GM19023 (cell line): ENCODE results near the gene S100A7.

Experiments used
- ATAC-seq: cut with Tn5 transposase; IDR thresholded peaks from one replicate; pipeline ENCODE4 v1.9.1; 2021; ENCODE audit warnings: mild to moderate bottlenecking, moderate library complexity; ENCODE audit not compliant: unreplicated experiment

S100A7 gene

DNA sequence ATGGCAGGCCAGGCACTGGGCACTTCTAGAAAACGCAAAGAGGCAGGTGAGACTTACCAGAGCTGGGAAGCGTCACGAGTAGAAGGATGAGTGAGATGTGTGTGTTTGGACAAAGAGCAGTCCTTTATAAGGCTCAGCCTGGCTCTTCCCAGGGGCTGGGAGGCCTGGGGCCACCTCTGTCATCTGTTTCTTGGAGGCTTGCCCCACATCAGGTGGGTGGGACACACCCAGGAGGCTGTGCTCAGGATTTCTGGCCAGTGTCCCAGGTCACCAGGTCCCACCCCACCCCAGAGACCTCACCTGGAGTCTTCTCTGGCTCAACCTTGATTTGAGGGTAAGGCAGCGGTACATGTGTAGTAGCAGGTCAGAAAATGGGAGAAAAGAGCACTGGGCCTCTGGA, at the start of gene S100A7:
TSS of gene S100A7 (minus strand) at position 101 of the 400 bp plus-strand sequence. CDS start 1,638 bp downstream, outside the sequence.
- ATAC-seq, result no peak

DNA sequence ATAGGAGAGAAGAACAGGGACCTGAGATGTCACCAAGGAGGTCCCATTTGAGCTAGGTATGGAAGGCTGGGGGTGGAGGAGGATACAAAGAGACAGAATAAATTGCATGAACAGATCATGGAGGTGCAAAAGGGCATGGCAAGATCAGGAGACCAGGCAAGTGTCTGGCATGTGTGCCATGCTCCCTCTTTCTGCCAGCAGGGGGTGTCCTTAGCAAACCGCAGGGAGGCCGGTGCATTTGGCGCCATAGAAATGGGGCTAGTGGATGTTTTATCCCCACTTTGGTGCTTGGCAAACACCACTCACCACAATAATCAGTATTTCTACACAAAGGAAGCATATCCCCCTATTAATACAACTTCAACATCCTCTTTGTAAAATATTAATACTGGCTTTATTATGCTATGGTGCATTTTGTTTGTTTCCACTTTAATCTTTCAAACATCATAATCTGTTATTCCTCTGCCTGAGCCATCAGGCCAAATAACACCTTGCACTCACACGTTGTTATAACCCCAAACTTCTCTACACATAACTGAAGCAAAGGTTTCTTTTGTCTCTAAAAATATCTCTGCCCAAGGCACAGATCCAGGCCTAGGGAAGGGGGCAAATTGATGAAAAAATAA, 49.4 kb upstream of the S100A7 start:
- ATAC-seq, result no peak

DNA sequence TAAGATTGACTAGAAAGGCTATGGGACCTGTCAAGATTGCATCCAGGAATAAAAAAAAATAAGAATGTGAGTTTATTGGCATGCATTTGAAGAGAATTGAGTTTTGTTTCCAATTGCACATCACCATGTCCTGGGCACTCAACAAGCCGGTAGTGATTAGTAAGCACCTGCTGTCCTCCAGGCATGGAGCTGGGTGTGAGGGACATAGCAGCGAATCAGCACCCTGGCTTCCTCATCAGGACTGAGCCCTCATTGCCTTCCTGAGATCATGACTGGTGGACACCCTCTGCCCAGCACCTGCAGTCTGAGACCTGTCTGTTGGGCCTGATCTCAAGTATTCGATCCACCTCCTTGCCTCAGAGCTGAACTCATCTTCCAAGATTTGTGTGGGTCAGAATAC, 48.6 kb upstream of the S100A7 start:
- no peak for ATAC-seq

DNA sequence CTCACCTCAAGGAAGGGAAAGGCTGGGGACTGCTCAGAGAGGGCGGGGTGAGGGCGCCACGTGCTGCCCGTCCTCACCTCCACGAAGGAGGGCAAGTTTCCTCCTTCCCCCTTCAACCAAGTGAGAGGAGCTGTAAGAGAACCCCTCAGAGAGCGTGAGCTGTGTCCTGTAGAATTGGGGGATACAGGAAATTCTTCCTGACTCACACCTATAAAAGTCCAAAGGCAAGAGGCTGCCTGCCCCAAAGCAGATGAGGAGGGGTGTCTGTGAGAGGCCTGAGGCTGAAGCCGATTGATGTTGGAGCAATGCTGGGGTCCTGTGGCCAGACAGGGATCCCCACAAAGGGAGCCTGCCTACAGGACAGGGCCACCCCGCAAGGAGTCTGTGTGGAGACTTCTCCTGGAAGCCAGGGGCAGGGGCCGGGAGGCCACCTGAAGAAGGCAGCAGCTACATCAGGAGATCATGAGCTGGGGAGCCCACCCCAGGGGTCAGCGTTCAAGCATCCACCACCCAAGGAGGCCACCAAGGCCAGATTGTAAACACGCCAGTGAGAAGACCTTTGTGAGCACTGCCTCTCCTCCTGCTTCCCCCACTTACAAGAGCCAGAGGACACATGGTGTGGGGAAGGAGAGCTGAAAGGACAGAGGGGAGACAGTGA, 47.6 kb upstream of the S100A7 start:
- no peak for ATAC-seq

DNA sequence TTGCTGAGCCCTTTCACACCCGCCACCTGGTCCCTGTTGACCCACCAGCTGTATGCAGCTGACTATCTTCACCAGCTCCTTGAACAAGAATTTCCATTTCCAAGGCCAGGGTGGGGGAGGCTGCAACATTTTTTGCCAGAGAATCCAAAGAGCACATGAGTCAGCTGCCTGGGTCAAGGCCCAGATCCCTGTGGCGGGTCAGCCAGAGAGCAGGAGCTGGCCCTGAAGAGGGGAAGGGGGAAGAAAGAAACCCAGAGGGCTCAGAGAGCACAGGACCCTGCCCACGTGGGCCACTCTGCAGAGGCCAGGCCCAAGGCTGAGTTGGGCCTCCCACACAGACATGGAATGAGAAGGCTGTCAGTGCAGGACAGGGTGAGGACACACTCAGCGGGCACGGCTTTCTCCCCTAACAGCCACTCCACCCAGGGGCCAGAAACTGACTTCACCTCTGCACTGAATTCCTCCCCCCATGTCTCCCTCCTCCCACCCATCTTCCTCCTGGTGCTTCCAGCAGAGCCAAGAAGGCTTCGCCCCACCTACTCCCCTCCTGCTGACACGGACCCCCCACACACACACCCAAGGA, 46.5 kb upstream of the S100A7 start:
- no peak for ATAC-seq

DNA sequence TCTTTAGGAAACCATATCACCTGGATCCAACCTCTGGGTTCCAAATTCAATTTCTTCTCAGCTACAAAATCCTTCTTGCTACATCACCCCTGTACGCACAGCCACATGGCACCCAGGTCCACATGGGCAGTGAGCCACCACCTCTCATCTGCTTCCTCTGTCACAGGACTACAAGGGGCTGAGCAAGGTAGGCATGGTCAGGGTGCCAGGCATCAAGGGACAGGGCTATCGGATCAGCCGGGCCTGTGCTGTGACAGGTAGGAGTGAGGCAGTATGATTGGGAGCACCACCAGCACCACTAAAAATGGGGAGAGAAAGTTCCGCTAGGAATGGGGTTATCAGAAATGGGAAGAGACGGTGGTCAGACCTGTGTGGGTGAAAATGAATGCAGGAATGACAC, 45.9 kb upstream of the S100A7 start:
- ATAC-seq, result no peak

DNA sequence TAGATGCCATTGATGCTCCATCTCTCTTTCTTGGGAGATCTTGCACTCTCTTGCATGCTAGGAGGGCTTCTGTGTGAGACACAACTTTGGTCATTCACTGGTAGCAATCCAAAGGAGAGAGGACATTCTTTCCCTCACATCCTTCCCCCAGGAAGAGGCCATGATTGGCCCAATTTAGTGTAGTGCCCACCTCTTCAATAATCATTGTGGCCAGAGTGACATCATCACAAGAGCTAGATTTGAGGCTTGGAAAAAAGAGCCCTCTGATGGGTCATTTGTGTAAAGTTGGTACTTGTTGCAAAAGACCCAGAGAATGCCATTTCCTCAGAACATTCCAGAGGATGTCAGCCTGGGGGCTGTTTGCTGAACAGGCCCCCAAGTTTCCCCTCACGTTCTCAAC, 45.1 kb upstream of the S100A7 start:
- ATAC-seq, result no peak

DNA sequence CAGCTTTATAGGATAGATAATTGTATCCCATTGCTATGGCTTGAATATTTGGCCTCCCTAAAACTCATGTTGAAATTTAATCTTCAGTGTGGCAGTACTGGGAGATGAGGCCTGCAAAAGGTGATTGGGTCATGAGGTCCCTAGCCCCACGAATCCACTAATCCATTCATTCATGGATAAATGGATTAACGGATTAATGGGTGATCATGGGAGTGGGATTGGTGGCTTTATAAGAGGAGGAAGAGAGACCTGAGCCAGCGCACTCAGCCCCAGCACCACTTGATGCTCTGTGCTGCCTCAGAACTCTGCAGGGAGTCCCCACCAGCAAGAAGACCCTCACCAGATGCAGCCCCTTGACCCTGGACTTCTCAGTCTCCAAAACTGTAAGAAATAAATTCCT, 43.3 kb upstream of the S100A7 start:
- ATAC-seq, result no peak

DNA sequence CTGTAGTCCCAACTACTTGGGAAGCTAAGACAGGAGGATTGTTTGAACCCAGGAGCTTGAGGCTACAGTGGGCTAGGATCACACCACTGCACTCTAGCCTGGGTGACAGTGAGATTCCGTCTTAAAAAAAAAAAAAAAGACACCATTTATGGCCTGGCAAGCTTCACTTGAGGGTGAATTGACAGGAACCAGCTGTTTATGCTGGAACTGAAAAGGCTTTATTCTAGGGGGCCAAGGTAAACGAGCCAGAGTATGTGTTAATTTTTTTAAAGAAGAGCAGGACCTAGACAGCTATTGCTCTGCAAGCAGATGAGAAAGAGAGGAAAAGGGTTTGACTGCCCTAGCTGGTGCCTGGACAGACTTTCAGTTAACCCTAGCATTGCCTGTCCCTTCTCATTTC, 38.3 kb upstream of the S100A7 start:
- no peak for ATAC-seq

DNA sequence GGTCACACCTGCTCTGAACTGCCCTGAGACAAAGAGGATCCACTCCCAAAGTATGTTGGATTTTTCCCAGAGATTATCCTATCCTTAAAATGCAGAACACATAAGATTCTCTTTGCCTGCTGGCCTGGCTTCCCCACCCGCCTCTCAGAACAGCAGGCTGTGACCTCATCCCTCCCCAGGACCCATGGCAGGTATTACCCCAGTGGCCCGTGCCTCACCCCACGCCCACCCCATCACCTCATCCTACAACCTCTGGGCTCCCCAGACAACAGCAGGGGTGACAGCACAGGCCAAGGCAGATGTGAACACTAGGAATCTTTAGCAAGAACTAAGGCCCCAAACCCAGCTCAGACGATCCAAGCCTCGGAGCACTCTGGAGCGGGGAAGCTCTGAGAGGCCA, 35.1 kb upstream of the S100A7 start:
- ATAC-seq, result no peak

DNA sequence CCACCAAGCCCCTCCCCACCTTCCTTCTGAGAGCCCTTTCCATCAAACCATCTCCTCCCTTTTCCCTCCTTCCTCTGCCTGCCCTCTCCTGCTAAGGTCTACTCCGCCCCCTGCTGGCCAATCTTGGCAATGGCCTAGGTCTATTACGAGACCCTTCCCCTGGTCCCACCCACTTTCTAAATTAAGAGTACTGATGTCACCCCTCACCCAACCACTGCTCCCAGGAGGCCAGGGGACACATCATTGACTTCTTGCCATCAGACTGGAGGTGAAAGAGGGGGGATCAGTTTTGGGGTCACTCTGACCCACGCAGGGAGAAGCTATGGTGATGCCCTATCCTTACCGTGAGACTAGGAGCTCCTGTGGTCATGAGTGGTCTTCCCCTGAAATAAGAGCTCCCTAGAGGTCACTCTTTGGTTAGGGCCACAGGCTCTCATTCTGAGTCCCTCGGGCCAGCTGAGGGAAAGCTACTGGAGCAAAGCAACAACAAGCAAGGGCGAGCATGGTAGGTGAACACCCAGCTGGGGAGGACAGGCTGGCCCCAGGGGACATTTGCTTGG, 34.6 kb upstream of the S100A7 start:
- ATAC-seq, result no peak

DNA sequence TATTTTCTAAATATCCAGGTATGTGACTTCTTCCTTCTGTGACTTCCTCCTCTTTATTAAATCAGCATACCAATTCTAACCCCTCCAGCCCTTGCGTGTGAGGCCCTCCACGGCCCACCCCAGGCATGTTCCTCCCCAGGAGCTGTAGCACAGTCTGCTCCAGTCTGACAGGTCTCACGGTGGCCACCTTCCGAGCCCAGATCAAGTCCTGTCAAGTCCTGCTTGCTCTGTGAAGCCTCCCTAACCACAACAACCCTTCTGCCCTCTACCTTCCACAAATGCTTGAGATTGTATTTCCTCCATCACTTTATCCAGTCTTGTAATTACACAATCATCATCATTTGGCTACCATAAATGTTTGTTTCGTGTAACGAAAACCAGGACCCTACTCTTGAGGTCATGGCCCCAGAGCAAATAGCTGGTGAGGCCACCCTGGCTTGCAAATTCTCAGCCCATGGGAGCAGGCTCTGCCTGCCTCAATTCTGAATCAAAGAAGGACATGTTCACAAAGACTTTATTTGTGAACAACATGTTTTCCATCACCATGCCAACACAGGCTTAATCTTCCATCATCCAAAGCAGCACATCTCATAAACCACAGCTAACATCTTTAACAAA, 33.0 kb upstream of the S100A7 start:
- no peak for ATAC-seq

DNA sequence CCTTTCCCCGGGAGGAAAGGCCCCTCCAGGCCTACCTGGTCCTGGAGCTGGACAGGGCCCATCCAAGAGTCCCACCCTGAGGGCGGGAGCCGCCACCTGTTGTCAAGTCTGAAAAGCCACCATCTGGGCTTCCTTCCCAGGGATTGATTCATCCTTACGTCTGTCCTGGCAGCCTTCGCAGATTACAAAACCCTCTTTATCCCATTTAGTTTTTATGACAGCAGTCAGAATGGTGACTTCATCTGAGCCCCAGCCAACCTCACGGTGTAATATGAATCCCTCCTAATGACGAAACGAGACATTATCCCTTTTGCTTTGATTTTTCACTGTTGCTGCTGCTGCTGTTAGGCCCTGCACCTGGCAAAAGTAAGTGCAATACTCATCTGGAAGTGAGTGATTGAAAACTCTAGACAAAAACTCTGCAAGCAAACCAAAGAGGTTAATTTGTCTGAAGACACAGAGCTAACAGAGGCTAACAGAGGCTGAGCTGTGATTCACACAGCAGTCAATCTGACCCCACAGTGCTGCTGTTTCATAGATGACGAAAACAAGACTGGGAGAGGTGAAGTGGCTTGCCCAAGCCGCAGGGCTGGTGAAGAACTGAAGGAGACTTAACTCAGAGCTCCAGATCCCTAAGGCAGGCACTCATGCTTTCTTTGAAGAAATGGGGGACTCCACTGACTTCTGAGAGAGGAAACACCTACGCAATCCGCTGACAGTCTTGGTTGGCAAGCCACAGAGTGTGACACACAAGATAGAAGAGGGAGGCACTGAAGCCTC, 30.0 kb upstream of the S100A7 start:
- no peak for ATAC-seq

DNA sequence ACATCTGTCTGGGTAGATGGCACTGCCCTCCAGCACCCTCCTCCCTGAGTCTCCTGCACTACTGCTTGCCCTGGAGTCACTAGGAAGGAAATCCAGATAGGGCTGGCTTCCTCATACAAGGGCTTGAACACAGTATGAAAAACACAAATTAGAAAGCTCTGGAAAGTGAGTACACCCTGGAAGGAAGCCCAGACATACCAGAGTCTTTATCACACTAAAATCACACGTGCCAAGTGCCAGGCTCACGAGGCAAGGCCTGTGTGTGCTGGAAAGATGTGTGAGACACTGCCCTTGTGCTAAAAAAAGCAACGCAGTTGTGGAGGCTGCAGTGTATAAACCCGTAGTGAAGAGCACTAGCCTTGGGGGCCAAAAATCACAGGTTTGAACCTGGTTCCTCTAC, 28.3 kb upstream of the S100A7 start:
- ATAC-seq, result no peak

DNA sequence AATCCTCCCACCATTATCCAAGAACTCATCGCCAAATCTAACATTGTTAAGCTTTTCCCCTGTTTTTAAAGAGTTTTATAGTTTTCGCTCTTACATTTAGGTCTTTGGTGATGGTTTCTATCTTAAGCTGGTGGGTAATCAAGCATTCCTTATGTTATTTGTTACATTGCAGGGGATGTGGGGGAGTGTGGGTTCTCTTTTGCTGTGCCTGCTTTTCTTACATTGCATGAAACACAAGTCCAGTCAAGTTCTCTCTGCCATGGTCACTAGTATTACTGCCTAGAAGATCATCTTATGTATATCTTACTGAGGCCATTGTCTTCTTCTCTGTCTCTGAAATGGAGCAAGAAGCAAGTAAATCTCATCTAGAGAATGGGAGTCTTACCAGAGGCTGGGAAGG, 27.3 kb upstream of the S100A7 start:
- no peak for ATAC-seq

DNA sequence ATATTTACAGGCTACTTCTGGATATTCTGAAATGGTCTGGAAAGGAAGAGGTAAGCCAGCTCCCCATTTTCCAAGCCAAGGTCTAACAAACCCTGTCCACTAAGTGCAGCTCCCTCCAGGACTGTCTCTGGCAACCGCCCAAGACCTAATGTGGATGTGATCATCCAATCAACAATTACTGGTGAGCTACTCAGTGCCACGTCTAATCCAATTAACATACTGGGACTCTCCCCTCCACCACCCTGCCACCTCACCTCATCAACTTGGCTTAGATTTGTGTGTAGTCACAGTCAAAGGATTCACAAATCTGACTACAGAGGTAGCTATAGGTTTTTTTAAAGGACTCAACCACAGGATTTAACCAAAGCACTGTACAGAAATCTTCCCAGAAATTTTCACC, 25.4 kb upstream of the S100A7 start:
- ATAC-seq, result no peak

DNA sequence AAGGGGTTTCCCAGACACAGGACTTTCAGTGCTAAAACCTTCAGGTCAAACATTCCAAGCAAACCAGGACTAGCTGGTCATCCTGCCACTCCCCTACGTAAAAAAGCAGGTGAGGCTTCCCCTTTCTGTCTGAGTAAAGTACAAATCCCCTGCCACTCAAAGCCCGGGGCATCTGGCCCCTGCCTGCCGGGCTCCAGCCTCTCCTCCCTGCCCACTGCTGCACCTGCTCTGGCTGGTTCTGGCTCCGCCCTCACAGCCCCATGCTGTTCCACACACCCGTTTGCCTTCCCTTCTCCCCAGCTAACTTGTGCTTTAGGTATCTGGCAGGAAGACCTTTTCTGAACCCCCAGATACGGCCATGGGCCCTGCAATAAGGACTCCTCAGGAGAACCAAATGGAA, 23.3 kb upstream of the S100A7 start:
- no peak for ATAC-seq

DNA sequence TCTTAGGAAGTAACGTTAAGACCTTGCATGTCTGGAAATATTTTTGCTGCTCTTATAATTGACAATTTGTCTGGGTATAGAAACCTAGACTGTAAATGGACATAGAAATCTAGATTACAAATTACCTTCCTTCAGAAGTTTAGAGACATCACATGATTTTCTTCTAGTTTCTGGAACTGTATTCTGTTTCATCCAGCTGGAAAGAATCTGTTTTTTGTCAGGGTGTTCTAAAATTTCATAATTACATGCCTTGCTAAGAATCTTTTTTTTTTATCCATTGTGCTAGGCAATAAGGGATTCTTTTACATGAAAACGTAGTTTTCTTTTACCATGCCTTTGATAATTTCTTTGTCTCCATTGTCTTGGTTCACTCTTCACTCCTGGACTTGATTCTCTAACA, 20.7 kb upstream of the S100A7 start:
- ATAC-seq, result no peak

DNA sequence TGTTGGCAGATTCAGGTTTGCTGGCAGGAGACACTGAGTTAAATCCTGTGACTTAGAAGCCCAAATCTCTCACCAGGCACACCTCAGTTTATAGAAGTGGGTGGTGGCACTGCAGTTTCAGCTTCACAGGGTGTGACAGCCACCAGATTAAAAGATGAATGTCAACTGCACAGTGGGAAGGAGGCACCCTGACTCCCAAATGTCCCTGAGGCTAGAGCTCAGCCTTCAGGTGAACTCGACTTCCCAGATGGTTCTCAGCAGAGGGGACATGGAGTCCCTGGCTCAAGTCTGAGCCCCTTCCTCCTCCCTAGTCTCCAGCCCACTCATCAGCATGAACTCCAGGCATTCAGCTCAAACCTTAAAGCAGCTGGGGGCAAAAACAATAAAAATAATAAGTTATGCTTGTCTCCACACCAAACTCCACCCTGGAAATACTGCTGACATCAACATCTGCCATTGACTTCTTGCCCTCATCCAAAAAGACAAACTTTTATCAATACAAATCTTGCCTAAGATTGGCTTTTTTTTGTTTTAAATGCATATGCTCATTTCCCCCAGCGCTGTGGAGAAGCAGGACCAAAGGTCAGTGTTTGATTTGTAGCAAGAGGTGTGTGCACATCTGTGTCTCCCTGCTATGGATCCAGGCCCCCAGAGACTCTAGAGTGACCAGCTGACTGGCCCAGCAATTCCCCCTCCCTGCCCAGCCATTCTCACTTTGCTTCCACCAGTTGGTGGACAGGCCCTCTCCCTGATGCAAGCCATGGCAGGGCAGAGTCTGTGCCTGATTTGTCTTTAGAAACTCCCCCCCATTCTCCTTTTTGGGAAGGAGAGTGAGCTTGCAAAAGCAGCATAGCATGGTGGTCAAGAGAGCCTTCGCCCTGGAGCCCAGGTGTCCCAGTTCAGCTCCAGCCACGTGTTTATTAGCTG, 18.5 kb upstream of the S100A7 start:
- ATAC-seq, result no peak
